ENCODE data around the gene SYPL1. TPM values are rescaled to one million over a fixed set of nuclear protein-coding genes. Genes with fewer than 3 reads are reported as not detected.
A peak's percentile ranks its signal among the peaks of the same experiment; 100 is the strongest.

SYPL1 gene
- total RNA-seq, 3 donors from 2014 or later, result 73.8 to 109 (median 80.8) TPM

DNA sequence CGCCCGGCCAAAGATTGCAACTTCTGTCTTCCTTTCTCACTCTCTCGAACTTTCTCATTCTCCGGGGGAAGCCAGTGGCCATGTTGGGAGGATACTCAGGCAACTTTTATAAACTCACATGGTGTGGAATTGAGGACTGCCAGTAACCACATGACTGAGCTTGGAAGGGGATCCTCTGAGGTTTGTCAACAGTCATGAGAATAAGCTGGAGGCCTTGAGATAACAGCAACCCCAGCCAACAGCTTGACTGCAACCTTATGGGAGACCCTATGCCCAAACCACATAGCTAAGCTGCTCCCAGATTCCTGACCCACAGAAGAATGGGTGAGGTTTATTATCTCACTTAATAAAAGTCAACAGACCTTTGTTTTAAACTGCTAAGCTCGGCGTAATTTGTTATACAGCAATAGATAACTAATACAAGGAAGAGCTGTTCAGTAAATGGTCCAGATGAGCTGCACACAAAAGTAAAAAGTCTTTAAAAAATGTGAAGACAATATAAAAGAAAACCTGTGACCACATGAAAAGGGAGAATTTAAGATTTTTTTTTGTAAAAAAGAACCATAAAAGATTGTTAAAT, 9.6 kb downstream of the SYPL1 start:
- H3K4me1 ChIP-seq (ENCODE audit: low read depth), result peaks cover 10% of the 10 kb centered on the region
- intact Hi-C loops (cut with DNase I, micrococcal nuclease), result no loop called here
- TF ChIP-seq, protein P1, sequence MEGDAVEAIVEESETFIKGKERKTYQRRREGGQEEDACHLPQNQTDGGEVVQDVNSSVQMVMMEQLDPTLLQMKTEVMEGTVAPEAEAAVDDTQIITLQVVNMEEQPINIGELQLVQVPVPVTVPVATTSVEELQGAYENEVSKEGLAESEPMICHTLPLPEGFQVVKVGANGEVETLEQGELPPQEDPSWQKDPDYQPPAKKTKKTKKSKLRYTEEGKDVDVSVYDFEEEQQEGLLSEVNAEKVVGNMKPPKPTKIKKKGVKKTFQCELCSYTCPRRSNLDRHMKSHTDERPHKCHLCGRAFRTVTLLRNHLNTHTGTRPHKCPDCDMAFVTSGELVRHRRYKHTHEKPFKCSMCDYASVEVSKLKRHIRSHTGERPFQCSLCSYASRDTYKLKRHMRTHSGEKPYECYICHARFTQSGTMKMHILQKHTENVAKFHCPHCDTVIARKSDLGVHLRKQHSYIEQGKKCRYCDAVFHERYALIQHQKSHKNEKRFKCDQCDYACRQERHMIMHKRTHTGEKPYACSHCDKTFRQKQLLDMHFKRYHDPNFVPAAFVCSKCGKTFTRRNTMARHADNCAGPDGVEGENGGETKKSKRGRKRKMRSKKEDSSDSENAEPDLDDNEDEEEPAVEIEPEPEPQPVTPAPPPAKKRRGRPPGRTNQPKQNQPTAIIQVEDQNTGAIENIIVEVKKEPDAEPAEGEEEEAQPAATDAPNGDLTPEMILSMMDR (IDR thresholded peaks at IDR 0.05), result no peak
- no peaks in the 10 kb centered on the region for H3K9me3 ChIP-seq
- ATAC-seq (no peak), DNase-seq (no peak)
- no peak overlapping the region for H3K4me3 ChIP-seq
- no peaks in the 10 kb centered on the region for H3K36me3 ChIP-seq (ENCODE audit: low read depth)

DNA sequence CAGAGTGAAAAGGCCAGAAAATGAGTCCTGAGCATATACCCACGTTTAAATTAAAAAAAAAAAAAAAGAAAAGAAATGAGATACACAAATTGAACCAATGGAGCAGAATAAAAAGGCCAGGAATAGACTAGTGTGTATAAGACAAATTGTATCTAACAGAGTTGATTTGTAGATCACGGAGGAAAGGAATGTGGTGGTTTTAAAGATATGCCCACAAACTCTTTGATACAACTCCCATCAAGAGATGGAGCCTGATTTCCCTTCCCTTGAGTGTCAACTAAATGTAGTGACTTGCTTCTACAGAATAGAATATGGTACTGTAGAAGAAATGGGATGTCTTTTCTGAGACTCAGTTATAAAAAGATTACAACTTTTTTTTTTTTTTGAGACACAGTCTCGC, 10.4 kb downstream of the SYPL1 start:
- H3K9me3 ChIP-seq, result no peaks in the 10 kb centered on the region
- H3K4me3 ChIP-seq, result no peak overlapping the region
- intact Hi-C loops (cut with DNase I, micrococcal nuclease), result no loop called here
- no peak for DNase-seq
- no peak for ATAC-seq
- no peaks in the 10 kb centered on the region for H3K36me3 ChIP-seq (ENCODE audit: low read depth)
- TF ChIP-seq, protein P1 (IDR thresholded peaks at IDR 0.05), result no peak
- H3K4me1 ChIP-seq (ENCODE audit: low read depth), result peaks cover 10% of the 10 kb centered on the region

DNA sequence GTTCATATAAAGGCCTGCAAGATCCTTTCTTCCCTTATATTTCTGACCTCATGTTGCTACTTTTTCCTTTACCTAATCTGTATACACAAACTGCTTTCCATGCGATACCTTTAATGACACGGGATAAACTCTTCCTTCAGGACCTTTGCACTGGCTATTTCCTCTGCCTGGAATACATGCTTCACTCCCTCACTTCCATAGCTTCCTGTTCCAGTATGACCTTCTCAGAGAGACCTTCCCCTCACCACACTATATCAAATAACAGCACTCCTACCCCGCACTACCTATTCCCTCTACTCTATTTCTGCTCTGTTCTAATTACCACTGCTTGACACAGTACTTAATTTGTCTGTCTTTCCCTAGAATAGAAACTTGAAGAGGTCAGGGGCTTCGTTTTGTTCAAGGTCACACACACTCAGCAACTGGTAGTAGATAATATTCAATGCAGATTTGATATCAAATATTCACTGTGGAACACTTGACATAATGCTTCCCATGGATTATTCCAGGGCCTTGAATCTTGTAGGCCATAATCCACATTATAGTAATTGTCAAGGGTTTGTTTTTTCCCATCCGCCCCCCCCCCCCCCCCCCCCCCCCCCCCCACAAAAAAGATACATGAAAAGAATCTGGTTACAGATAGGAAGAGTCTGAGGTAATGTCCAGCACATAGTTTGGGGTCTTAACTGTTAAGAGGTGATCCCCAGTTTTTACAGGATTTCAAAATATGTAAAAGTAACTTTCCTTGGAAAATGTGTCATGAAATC, 11.1 kb downstream of the SYPL1 start:
- ATAC-seq, result peak; percentile 96
- Histone ChIP-seq H3K9me3 (no peaks in the 10 kb centered on the region), H3K4me1 (ENCODE audit: low read depth) (peaks cover 10% of the 10 kb centered on the region), H3K4me3 (no peak overlapping the region), H3K36me3 (ENCODE audit: low read depth) (no peaks in the 10 kb centered on the region)
- intact Hi-C loops (cut with DNase I, micrococcal nuclease), result no loop called here
- DNase-seq, result no peak
- TF ChIP-seq, protein P1 (IDR thresholded peaks at IDR 0.05), result no peak

DNA sequence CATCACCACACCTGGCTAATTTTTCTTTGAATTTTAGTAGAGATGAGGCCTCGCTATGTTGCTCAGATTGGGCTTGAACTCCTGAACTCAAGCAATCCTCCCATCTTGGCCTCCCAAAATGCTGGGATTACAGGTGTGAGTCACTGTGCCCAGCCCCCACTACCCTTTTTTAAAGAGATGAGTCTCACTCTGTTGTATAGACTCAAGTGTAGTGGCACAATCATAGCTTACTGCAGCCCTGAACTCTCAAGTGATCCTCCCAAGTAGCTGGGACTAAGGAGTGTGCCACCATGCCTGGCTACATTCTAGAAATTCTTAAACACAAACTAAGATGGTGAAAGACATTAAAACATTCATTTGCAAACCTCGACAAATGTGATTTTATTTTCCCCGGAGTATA, 12.6 kb downstream of the SYPL1 start:
- H3K4me3 ChIP-seq, result no peak overlapping the region
- no peak for DNase-seq
- peaks cover 10% of the 10 kb centered on the region for H3K4me1 ChIP-seq (ENCODE audit: low read depth)
- intact Hi-C loops (cut with DNase I, micrococcal nuclease), result no loop called here
- TF ChIP-seq, protein P1 (IDR thresholded peaks at IDR 0.05), result no peak
- H3K9me3 ChIP-seq, result no peaks in the 10 kb centered on the region
- ATAC-seq, result peak; percentile 21
- H3K36me3 ChIP-seq (ENCODE audit: low read depth), result no peaks in the 10 kb centered on the region

DNA sequence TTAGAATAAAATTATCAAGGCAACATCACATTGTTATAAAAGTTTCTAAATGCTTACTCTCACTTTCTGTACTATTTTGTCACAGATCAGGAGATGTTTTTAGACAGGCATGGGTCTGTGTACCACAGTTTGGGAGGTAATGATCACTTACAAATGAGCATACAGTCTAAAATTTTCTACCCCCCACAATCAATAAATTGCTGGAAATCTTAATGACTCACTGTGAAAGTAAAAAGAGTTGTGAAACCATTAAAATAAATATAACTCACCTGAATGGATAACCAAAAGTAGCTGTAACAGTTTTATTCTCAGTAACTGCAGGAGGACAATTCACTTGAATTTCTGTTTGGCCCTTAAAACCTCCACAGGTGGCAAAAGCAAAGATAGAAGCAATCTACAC, 13.2 kb downstream of the SYPL1 start:
- Histone ChIP-seq H3K4me3 (no peak overlapping the region), H3K9me3 (no peaks in the 10 kb centered on the region), H3K36me3 (ENCODE audit: low read depth) (no peaks in the 10 kb centered on the region), H3K4me1 (ENCODE audit: low read depth) (peaks cover 10% of the 10 kb centered on the region)
- no peak for DNase-seq
- TF ChIP-seq, protein P1 (IDR thresholded peaks at IDR 0.05), result no peak
- no peak for ATAC-seq
- intact Hi-C loops (cut with DNase I, micrococcal nuclease), result no loop called here

Measured in mucosa of descending colon (tissue), 3 donors.